Heart right ventricle (tissue), 16 donors: ENCODE measurements around the gene ZNF764. TPM values are rescaled to one million over a fixed set of nuclear protein-coding genes. Genes with fewer than 3 reads are reported as not detected.
A peak's percentile ranks its signal among the peaks of the same experiment; 100 is the strongest.

Experiments used
- ATAC-seq, 8 donors: fragments of 200-7000 bp; cut with Tn5 transposase; one replicate each; pipeline ENCODE4 v1.9.1; 2020; ENCODE audit warnings: mild to moderate bottlenecking in 8 of 8, moderate library complexity in 8 of 8, moderate number of reproducible peaks in 1 of 8
- DNase-seq, 2 donors: peaks; one replicate each; pipeline ENCODE4 v3.0.0-alpha.2; 2020
- H3K27ac ChIP-seq, 10 donors: fragments of 200-600 bp; sonication (generic) in 2 of 10; one replicate each; pipeline versions ENCODE4 v1.5.0 to v1.8.0; 2020 to 2022; ENCODE audit warnings: mild to moderate bottlenecking in 3 of 10
- H3K27me3 ChIP-seq, 7 donors: fragments of 200-600 bp; one replicate each; pipeline ENCODE4 v1.8.0; 2021 to 2022; ENCODE audit warnings: mild to moderate bottlenecking in 2 of 7
- H3K36me3 ChIP-seq, 9 donors: fragments of 200-600 bp; sonication (generic) in 1 of 9; one replicate each; pipeline versions ENCODE4 v1.5.0 to v1.8.0; 2020 to 2022; ENCODE audit warnings: mild to moderate bottlenecking in 2 of 9
- H3K4me1 ChIP-seq, 9 donors: fragments of 200-600 bp; sonication (generic) in 1 of 9; one replicate each; pipeline versions ENCODE4 v1.5.0 to v1.8.0; 2020 to 2022; ENCODE audit warnings: mild to moderate bottlenecking in 4 of 9
- H3K4me3 ChIP-seq, 10 donors: fragments of 200-600 bp; sonication (generic) in 2 of 10; one replicate each; pipeline versions ENCODE4 v1.5.0 to v1.8.0; 2020 to 2022; ENCODE audit warnings: mild to moderate bottlenecking in 7 of 10, moderate library complexity in 2 of 10
- H3K9me3 ChIP-seq, 11 donors: fragments of 200-600 bp in 10 of 11; sonication (generic) in 2 of 11; one replicate each; pipeline versions ENCODE4 v1.5.0 to v1.8.0; 2013 to 2022; ENCODE audit warnings: mild to moderate bottlenecking in 2 of 11, control low read depth in 1 of 11, moderate library complexity in 1 of 11
- CTCF ChIP-seq, 9 donors: fragments of 200-600 bp; sonication (generic) in 2 of 9; IDR thresholded peaks; one replicate each; pipeline versions ENCODE4 v1.5.0 to v1.8.0; 2021 to 2022; ENCODE audit warnings: antibody characterized with exemption in 9 of 9, mild to moderate bottlenecking in 5 of 9, moderate library complexity in 1 of 9
- WGBS, 2 donors: extraction: QIAGEN DNeasy Blood & Tissue Kit; methylation state at CpG; one replicate each; pipeline ENCODE4 v1.1.7; 2013; ENCODE audit warnings: inconsistent platforms in 1 of 2; 5-methylcytosine and 5-hydroxymethylcytosine counted together
- intact Hi-C, 10 donors: fragments of 100-400 bp; cut with DNase I; formaldehyde crosslinking; loops; one replicate each; pipeline versions ENCODE4 v1.11.1 to v1.14.2; 2022
- long read RNA-seq, 3 donors: library from polyadenylated mRNA; unstranded; transcript quantifications; one replicate each; pipeline ENCODE4 v2.0.0, GENCODE V29; 2020 to 2021
- polyA plus RNA-seq, 2 donors: library from polyadenylated mRNA; stranded (reverse); fragments of 200-250 nt; gene quantifications; one replicate each; pipeline ENCODE4 v1.2.3, GENCODE V29; 2013
- total RNA-seq, 10 donors: library from RNA; stranded (reverse); fragmentation: NEBNext Ultra II Directional in 3 of 10; extraction: Animal tissue kit (Norgen Biotek cat#: 25700) in 3 of 10; gene quantifications; one replicate each; pipeline versions ENCODE4 v1.2.1 to v1.2.4, GENCODE V29; 2021 to 2023
- donor health status: Arrhythmogenic right ventricular cardiomyopathy.
- donor health status: ischemic (EF 13 %, LVEDD 7.1; RV severe dilation, severe dysfunction).
- donor health status: healthy with polysubstance abuse.
- donor health status: DM: no; HTN: yes; CAD: no.
- donor health status: DM: no; HTN: no; CAD: no.
- donor health status: ischemic (EF 25% LVEDD 6.9; RV normal size, moderate dysfunction).
- donor health status: ischemic (EF 25% LVEDD 5.7; RV mildly dilated, moderate dysfunction).
- donor health status: healthy.
- donor health status: DM: yes; HTN: yes; CAD: no.
- donor health status: Ischemic cardiomyopathy.
- donor health status: ischemic (EF 35%, LVEDD 5.7; RV mildly dilated, moderate dysfunction).
- donor health status: nonischemic (EF 11% LVEDD 7.7; RV severe dilation, severe dysfunction).
- donor health status: DM: yes; HTN: yes; CAD: no.
- donor health status: PGD.
- donor health status: ischemic (EF 29% LVEDD 5.4; RV normal size, mild dysfunction).
- donor health status: nonischemic (EF 23%, LVEDD 6.1; RV moderate dilation, normal function).

Gene ZNF764
- total RNA-seq: 10 to 100 TPM in 5 of 10 donors, 1 to 10 TPM in 5; 6.3 to 15.3 (median 10.3) TPM
- 10 to 100 TPM in 1 of 2 donors, 1 to 10 TPM in 1; 5.6 to 11.7 TPM for polyA plus RNA-seq
- long read RNA-seq, donor 1, partial matches to known transcripts: 0 of 14 reads
- long read RNA-seq, donor 1, other reads (novel, unspliced or antisense): 8 of 14 reads
- long read RNA-seq, donor 2, partial matches to known transcripts: 0 of 19 reads
- long read RNA-seq, donor 2, other reads (novel, unspliced or antisense): 12 of 19 reads
- long read RNA-seq, donor 3, transcript ZNF764-202 (3 exons, 2,970 nt): major isoform, 9 of 13 reads
- long read RNA-seq, donor 3, partial matches to known transcripts: 0 of 13 reads
- long read RNA-seq, donor 3, other reads (novel, unspliced or antisense): 1 of 13 reads

- peak in 1 of 9 donors; percentile 12 for TF ChIP-seq CTCF (IDR thresholded peaks at IDR 0.05)
- peaks cover 0 to 33% (median 15%) of the 10 kb centered on the region in 9 donors for H3K36me3 ChIP-seq
- peak within 1 kb of the TSS; percentile 86 to 99 (median 96) for H3K27ac ChIP-seq
- DNase-seq: peak; percentile 96 to 99
- peaks cover 0 to 64% (median 47%) of the 10 kb centered on the region in 9 donors for H3K4me1 ChIP-seq
- H3K27me3 ChIP-seq: no peaks in the 10 kb centered on the region
- WGBS, 2 donors: 0% methylated on average over 74 of the region's 74 CpGs
- H3K9me3 ChIP-seq: no peaks in the 10 kb centered on the region
- peak within 1 kb of the TSS; percentile 52 to 98 (median 80) for H3K4me3 ChIP-seq
- intact Hi-C loops: loop anchor here in 9 of 10 donors (1.0 to 2.0 kb wide), 3 partner anchors 23 to 31 kb away; partner anchors contain the start of genes ZNF747 (in 5 of the 9) and ZNF768 (in 1 of the 9)
- ATAC-seq: peak; percentile 95 to 99 (median 97)
Measured at GRCh38 chr16:30557957-30558788, at the start of gene ZNF764. Gene ZNF764 (minus strand): TSS chr16:30558374. CDS start chr16:30558182, 192 bp downstream.

DNA sequence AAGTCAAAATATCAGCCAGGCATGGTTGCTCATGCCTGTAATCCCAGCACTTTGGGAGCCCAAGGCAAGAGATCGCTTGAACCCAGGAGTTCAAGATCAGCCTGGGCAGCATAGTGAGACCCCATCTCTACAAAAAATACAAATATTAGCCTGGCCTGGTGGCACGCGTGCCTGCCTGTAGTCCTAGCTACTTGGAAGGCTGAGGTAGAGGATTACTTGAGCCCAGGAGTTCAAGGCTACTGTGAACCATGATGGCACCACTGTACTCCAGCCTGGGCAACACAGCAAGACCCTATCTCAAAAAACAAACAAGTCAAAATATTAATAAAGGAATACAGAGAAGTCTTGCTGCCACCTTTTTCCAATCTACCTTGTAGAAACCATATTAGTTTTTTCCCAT, 47.8 kb upstream of the ZNF764 start:
- Histone ChIP-seq H3K4me1 (peaks cover 3 to 64% (median 32%) of the 10 kb centered on the region in 9 donors), H3K27ac (peak overlapping the region in 1 of 10 donors; percentile 51), H3K4me3 (no peak overlapping the region), H3K9me3 (peaks cover 0 to 2% (median 0%) of the 10 kb centered on the region in 11 donors), H3K36me3 (peaks cover 0 to 67% (median 28%) of the 10 kb centered on the region in 9 donors), H3K27me3 (no peaks in the 10 kb centered on the region)
- intact Hi-C loops: loop anchor here in 2 of 10 donors (10.0 kb wide), 1 partner anchor 161 kb away; the partner anchor contains the start of gene SEPHS2 (in 2 of the 2)
- DNase-seq (no peak), ATAC-seq (no peak)
- no peak for TF ChIP-seq CTCF (IDR thresholded peaks at IDR 0.05)
- WGBS, 2 donors: 97 to 98% methylated on average over 3 of the region's 3 CpGs

DNA sequence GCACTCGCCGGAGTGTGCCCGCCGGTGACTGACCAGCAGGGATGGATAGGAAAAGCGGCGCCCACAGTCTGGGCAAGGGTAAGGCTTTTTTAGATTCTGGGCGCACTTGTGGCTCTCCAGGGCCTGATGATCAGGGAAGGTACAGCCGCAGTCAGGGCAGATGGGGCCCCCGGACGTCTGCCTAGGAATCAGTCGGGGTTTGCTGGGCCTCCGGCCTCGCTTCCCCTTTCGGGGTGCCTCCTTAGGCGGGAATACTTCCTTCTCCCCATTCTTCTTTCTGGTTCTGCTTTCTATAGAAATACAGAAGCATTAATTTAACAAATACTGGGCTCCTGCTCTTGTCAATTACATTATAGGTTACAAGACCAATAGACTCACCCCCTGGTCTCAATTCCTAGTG, 47.0 kb upstream of the ZNF764 start:
- H3K9me3 ChIP-seq: peaks cover 0 to 7% (median 0%) of the 10 kb centered on the region in 11 donors
- peaks cover 3 to 58% (median 26%) of the 10 kb centered on the region in 9 donors for H3K4me1 ChIP-seq
- DNase-seq: peak in 1 of 2 donors; percentile 25
- H3K4me3 ChIP-seq: no peak overlapping the region
- H3K27me3 ChIP-seq: no peaks in the 10 kb centered on the region
- intact Hi-C loops: loop anchor here in 2 of 10 donors (10.0 kb wide), 1 partner anchor 160 kb away; the partner anchor contains the start of gene SEPHS2 (in 2 of the 2)
- H3K36me3 ChIP-seq: peaks cover 0 to 67% (median 28%) of the 10 kb centered on the region in 9 donors
- peak overlapping the region in 1 of 10 donors; percentile 51 for H3K27ac ChIP-seq
- no peak for ATAC-seq
- 89 to 95% methylated on average over 15 of the region's 15 CpGs for WGBS, 2 donors
- no peak for TF ChIP-seq CTCF (IDR thresholded peaks at IDR 0.05)
